B cell (primary cell): Measurements from ENCODE around the gene AHDC1. TPM values are rescaled to one million over a fixed set of nuclear protein-coding genes. Genes with fewer than 3 reads are reported as not detected.

Experiments
- ATAC-seq: fragments of 200-7000 bp; cut with Tn5 transposase; one replicate; pipeline ENCODE4 v1.10.0; 2021; ENCODE audit warnings: low read depth, mild to moderate bottlenecking, moderate number of reproducible peaks, moderate library complexity
- CTCF ChIA-PET: fragments of 350-600 bp; sonication (Branson Sonifier 250); formaldehyde crosslinking; loops from one replicate; lab custom pipeline; 2021; ENCODE audit warnings: antibody characterized with exemption, inconsistent platforms; lab: Charles Lee
- POLR2A ChIA-PET: fragments of 350-600 bp; sonication (Branson Sonifier 250); formaldehyde crosslinking; loops from one replicate; lab custom pipeline; 2021; ENCODE audit warnings: antibody characterized with exemption; lab: Charles Lee
- DNase-seq: peaks from one replicate; pipeline ENCODE4 v3.0.0; 2013
- H2AFZ ChIP-seq: 2 replicates; pipeline ENCODE4 v1.6.1; 2012; ENCODE audit warnings: mild to moderate bottlenecking, low read depth, low read length; ENCODE audit not compliant: insufficient read depth, poor library complexity, severe bottlenecking
- H3K27ac ChIP-seq, 2 donors: 1 replicate in 1 of 2; 2 replicates in 1 of 2; pipeline ENCODE4 v1.5.1; 2012 to 2013; ENCODE audit warnings: low read length in 2 of 2, mild to moderate bottlenecking in 2 of 2, moderate library complexity in 1 of 2
- H3K27me3 ChIP-seq, 4 experiments: fragments of 200-600 bp in 1 of 4; sonication (generic) in 1 of 4; replicated peaks in 1 of 4; 1 replicate in 2 of 4; 2 replicates in 2 of 4; pipeline versions ENCODE4 v1.6.1 to v1.7.0; 2013 to 2016; ENCODE audit warnings: low read length in 3 of 4, mild to moderate bottlenecking in 2 of 4, mixed read lengths in 1 of 4, moderate library complexity in 1 of 4; ENCODE audit not compliant: insufficient read depth in 4 of 4, control insufficient read depth in 3 of 4; ENCODE audit errors: control extremely low read depth in 1 of 4
- H3K36me3 ChIP-seq, 2 experiments: replicated peaks in 1 of 2; 1 replicate in 1 of 2; 2 replicates in 1 of 2; pipeline versions ENCODE4 v1.6.1 to v1.7.1; 2013; ENCODE audit warnings: low read length in 1 of 2; ENCODE audit not compliant: insufficient read depth in 2 of 2, control insufficient read depth in 1 of 2; ENCODE audit errors: control extremely low read depth in 1 of 2, extremely low read depth in 1 of 2
- H3K4me1 ChIP-seq, 2 donors: fragments of 200-600 bp in 1 of 2; sonication (generic) in 1 of 2; 1 replicate in 1 of 2; 2 replicates in 1 of 2; pipeline versions ENCODE4 v1.5.1 to v1.6.1; 2013 to 2017; ENCODE audit warnings: low read length in 2 of 2; ENCODE audit not compliant: control insufficient read depth in 2 of 2, insufficient read depth in 2 of 2
- H3K4me2 ChIP-seq: replicated peaks from 2 replicates; pipeline ENCODE3; 2012; ENCODE audit warnings: mild to moderate bottlenecking, low read depth, low read length; ENCODE audit not compliant: poor library complexity, severe bottlenecking
- H3K4me3 ChIP-seq, 5 experiments: fragments of 200-600 bp in 1 of 5; sonication (generic) in 1 of 5; 1 replicate in 3 of 5; 2 replicates in 2 of 5; pipeline versions ENCODE4 v1.5.1 to v1.7.0; 2011 to 2016; ENCODE audit warnings: low read length in 4 of 5, mild to moderate bottlenecking in 4 of 5, low read depth in 2 of 5, control low read depth in 1 of 5, moderate library complexity in 1 of 5; ENCODE audit not compliant: insufficient read depth in 1 of 5; ENCODE audit errors: control extremely low read depth in 1 of 5, extremely low read depth in 1 of 5
- H3K79me2 ChIP-seq: fragments of 200-600 bp; sonication (generic); one replicate; pipeline ENCODE4 v1.6.0; 2016; ENCODE audit warnings: low read length; ENCODE audit not compliant: control insufficient read depth, insufficient read depth
- H3K9ac ChIP-seq: fragments of 200-600 bp; sonication (generic); 2 replicates; pipeline ENCODE4 v1.6.1; 2017; ENCODE audit warnings: mild to moderate bottlenecking, low read length, moderate library complexity
- H3K9me3 ChIP-seq, 3 donors: one replicate each; pipeline versions ENCODE4 v1.6.1 to v1.7.1; 2013; ENCODE audit warnings: low read length in 2 of 3; ENCODE audit not compliant: control insufficient read depth in 2 of 3, insufficient read depth in 1 of 3; ENCODE audit errors: control extremely low read depth in 1 of 3
- H4K20me1 ChIP-seq: 2 replicates; pipeline ENCODE4 v1.6.0; 2012; ENCODE audit warnings: mild to moderate bottlenecking, low read length; ENCODE audit not compliant: insufficient read depth, control insufficient read depth, poor library complexity, severe bottlenecking
- H3K27ac Mint-ChIP-seq: one replicate; pipeline ENCODE4 v1.8.0; 2021; ENCODE audit warnings: mixed read lengths
- H3K27me3 Mint-ChIP-seq: one replicate; pipeline ENCODE4 v1.8.0; 2021; ENCODE audit warnings: mixed read lengths
- H3K4me1 Mint-ChIP-seq: one replicate; pipeline ENCODE4 v1.8.0; 2021; ENCODE audit warnings: mixed read lengths
- H3K4me3 Mint-ChIP-seq: one replicate; pipeline ENCODE4 v1.8.0; 2021; ENCODE audit warnings: mixed read lengths
- H3K9me3 Mint-ChIP-seq: one replicate; pipeline ENCODE4 v1.8.0; 2022; ENCODE audit warnings: mixed read lengths; ENCODE audit not compliant: insufficient read depth
- CTCF ChIP-seq: fragments of 200-600 bp; IDR thresholded peaks from one replicate; pipeline ENCODE4 v1.8.0; 2022; ENCODE audit warnings: antibody characterized with exemption, mild to moderate bottlenecking
- EZH2 ChIP-seq: IDR thresholded peaks from 2 replicates; pipeline ENCODE4 v1.6.1; 2012; ENCODE audit warnings: borderline replicate concordance, low read depth, mild to moderate bottlenecking, moderate library complexity, low read length; ENCODE audit not compliant: insufficient read depth, poor library complexity, severe bottlenecking
- WGBS: methylation state at CpG from one replicate; pipeline ENCODE4 v1.1.5; 2013; ENCODE audit warnings: missing lambda C conversion rate; ENCODE audit not compliant: insufficient coverage; 5-methylcytosine and 5-hydroxymethylcytosine counted together
- intact Hi-C: fragments of 100-400 bp; cut with micrococcal nuclease; formaldehyde crosslinking; loops from one replicate; pipeline ENCODE4 v1.10.0; 2022
- polyA plus RNA-seq: library from polyadenylated mRNA; depleted of rRNA; stranded (reverse); fragments of >200 nt; gene quantifications from 2 replicates; pipeline ENCODE4 v1.2.3, GENCODE V29; 2012
- total RNA-seq, 2 donors: library from RNA; stranded (reverse); fragments of 120-200 nt in 1 of 2; gene quantifications; 1 replicate in 1 of 2; 2 replicates in 1 of 2; pipeline versions ENCODE4 v1.2.3 to v1.2.4, GENCODE V29; 2013 to 2022

Gene AHDC1
- total and polyA plus RNA-seq, 2 donors (not counting 1 experiment from before 2014, with no cell fraction given) = 6.2 to 32.0 TPM

DNA sequence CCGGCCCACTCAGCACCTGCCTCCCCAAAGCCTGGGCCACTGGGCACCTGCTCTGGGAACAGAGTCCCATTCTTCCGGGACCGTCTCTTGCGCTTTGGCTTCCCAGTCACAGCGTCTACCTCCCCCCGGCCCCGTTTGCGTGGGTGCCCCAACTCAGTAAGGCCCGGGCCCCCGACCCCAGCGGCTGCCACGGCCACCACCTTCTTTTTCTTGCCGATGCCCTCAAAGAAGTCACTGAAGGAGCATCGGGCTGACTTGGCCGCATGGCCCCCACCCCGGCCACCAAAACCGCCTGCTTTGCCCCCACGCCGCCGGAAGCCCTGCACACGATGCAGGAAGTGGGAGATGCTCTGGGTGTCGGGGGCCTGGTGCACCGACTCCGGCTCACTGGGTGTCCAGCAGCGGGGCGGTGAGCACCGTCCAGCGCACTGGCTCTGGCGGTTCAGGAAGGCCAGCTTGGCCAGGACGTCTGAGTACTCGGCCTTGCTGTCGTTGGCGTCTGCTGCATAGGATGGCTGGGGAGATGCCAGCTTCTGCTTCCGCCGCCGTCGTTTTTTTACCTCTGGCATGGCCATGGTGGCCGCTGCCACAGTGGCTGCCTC lies 54.0 kb downstream of the AHDC1 start:
- Mint-ChIP-seq H3K4me3 (no peak overlapping the region), H3K27me3 (no peaks in the 10 kb centered on the region), H3K27ac (no peak overlapping the region), H3K9me3 (no peaks in the 10 kb centered on the region), H3K4me1 (peaks cover 10% of the 10 kb centered on the region)
- no peaks in the 10 kb centered on the region for H4K20me1 ChIP-seq
- ChIA-PET CTCF (no interaction called here), POLR2A (interaction anchor here (0.5 kb wide), 1 partner anchor 82 kb away, joined by 3 read pairs; no protein-coding TSS in a partner anchor)
- H3K27me3 ChIP-seq = no peaks in the 10 kb centered on the region
- peaks cover 5 to 6% of the 10 kb centered on the region in 2 donors for H3K4me1 ChIP-seq
- WGBS = 96% methylated on average over 37 of the region's 38 CpGs
- no peaks in the 10 kb centered on the region for H3K9me3 ChIP-seq
- no peak overlapping the region for H3K4me2 ChIP-seq
- no peak overlapping the region for H3K27ac ChIP-seq
- DNase-seq = no peak
- H3K4me3 ChIP-seq = no peak overlapping the region
- peaks cover 29% of the 10 kb centered on the region for H3K79me2 ChIP-seq
- TF ChIP-seq EZH2 (no peak), CTCF (no peak)
- no peak overlapping the region for H2AFZ ChIP-seq
- no peak for ATAC-seq
- intact Hi-C loops = no loop called here
- H3K36me3 ChIP-seq = peaks cover 0 to 32% of the 10 kb centered on the region in 2 experiments
- no peak overlapping the region for H3K9ac ChIP-seq

DNA sequence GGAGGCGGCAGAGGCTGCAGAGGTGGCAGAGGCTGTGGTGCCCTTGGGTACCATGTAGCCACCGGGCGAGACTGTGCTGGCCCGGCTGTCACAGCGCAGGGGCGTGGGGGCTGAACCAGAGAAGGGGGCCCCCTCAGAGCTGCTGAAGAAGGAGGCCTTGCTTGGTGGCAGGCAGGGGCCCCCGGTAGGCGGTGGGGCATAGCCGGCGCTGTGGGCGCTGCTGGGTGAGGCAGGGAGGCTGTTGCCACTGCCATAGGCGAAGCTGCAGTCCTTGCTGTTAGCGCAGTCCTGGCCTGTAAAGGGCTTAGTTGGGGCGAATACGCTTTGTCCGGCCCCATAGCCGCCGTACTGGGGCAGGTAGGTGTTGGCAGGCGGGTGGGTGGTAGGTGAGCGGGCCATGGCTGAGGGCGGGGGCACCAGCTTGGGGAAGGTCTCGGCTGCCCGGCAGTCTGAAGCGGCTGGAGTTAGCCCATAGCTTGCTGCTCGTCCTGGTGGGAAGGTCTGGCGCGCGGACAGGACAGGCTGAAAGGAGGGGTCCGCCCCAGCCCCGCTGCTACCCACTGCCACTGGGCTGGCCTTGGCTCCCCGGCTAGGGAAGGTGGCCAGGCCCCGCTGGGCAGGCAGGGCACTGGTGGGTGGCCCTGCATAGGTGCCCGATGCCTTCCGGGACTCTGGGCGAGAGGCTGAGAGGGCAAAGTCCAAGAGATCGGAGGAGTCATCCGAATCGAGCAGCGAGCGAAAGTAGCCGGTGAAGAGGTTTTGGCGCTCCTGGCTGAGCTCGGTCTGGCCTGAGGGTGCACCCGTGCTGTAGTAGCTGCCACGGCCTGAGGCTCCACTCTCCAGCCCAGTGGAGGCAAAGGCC lies 54.9 kb downstream of the AHDC1 start:
- TF ChIP-seq CTCF (no peak), EZH2 (no peak)
- Histone ChIP-seq H3K79me2 (peaks cover 31% of the 10 kb centered on the region), H2AFZ (no peak overlapping the region), H3K27ac (no peak overlapping the region), H3K4me1 (no peaks in the 10 kb centered on the region), H3K9me3 (no peaks in the 10 kb centered on the region), H3K4me2 (no peak overlapping the region), H3K27me3 (no peaks in the 10 kb centered on the region), H4K20me1 (no peaks in the 10 kb centered on the region), H3K4me3 (no peak overlapping the region), H3K9ac (no peak overlapping the region), H3K36me3 (peaks cover 0 to 36% of the 10 kb centered on the region in 2 experiments)
- Mint-ChIP-seq H3K4me1 (peaks cover 4% of the 10 kb centered on the region), H3K27ac (no peak overlapping the region), H3K4me3 (no peak overlapping the region), H3K9me3 (no peaks in the 10 kb centered on the region), H3K27me3 (no peaks in the 10 kb centered on the region)
- ChIA-PET CTCF (no interaction called here), POLR2A (no interaction called here)
- 95% methylated on average over 45 of the region's 45 CpGs for WGBS
- DNase-seq (no peak), ATAC-seq (no peak)
- intact Hi-C loops = no loop called here
